ENCODE results near the gene PAF1.

- TF ChIP-seq POLR2A (IDR thresholded peaks at IDR 0.05) = peak; percentile 77 to 89
- peak in 1 of 4 experiments; percentile 27 for TF ChIP-seq CTCF (IDR thresholded peaks at IDR 0.05)
These were observed at the start of gene PAF1, which contains the start of gene MED29 for GRCh38 chr19:39390751-39391437.

All from uterus (tissue), 2 donors.